Prostate gland (tissue), 2 donors: Measurements from ENCODE around the gene CIRBP.

Source experiments
- POLR2A ChIP-seq: fragments of 450-650 bp; IDR thresholded peaks from one replicate; pipeline ENCODE4 v1.6.1; 2016; ENCODE audit warnings: antibody characterized with exemption, mild to moderate bottlenecking
- POLR2AphosphoS5 ChIP-seq: sonication (generic); formaldehyde crosslinking; IDR thresholded peaks from one replicate; pipeline ENCODE4 v1.6.1; 2017; ENCODE audit warnings: antibody characterized with exemption
- TF ChIP-seq, protein P1 (sequence below), 4 experiments: fragments of 200-600 bp in 2 of 4; fragments of 450-650 bp in 2 of 4; sonication (generic) in 2 of 4; IDR thresholded peaks; 1 replicate in 3 of 4; 2 replicates in 1 of 4; pipeline ENCODE4 v1.5.1; 2016 to 2019; ENCODE audit warnings: antibody characterized with exemption in 4 of 4, mild to moderate bottlenecking in 2 of 4, moderate library complexity in 2 of 4

DNA sequence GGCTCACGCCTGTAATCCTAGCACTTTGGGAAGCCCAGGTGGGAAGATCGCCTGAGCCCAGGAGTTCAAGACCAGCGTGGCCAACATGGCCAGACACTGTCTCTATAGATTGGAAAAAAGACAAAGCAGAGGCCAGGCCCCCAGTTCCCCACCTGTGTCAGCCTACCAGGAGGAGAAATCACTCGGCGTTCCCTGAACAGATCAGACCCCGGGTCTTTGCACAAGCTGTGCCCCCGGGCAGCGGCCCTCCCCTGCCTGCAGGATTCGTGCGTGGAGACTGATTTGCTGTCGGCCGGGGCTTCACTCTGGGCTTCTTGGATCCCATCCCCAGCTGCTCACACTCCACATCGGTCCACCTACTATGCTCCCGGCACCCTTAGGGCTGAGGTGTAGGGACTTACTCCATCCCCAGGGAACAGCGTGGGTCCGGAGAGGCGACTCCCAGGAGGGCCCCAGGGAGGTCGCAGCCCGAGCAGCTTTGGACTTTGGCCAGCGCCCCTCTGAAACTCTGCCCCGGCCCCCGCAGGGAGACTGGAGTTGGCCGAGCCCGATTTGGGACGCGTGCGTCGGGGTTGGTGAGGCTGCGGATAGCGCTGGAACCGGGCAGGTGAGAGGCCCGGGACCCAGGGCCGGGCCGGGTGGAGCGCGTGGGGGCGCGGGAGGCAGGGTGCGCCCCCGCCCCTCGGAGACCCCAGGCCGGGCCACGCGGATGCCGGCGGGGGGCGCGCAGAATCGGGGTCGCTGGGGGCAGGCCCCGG, 16.0 kb downstream of the CIRBP start:
- TF ChIP-seq, protein P1, sequence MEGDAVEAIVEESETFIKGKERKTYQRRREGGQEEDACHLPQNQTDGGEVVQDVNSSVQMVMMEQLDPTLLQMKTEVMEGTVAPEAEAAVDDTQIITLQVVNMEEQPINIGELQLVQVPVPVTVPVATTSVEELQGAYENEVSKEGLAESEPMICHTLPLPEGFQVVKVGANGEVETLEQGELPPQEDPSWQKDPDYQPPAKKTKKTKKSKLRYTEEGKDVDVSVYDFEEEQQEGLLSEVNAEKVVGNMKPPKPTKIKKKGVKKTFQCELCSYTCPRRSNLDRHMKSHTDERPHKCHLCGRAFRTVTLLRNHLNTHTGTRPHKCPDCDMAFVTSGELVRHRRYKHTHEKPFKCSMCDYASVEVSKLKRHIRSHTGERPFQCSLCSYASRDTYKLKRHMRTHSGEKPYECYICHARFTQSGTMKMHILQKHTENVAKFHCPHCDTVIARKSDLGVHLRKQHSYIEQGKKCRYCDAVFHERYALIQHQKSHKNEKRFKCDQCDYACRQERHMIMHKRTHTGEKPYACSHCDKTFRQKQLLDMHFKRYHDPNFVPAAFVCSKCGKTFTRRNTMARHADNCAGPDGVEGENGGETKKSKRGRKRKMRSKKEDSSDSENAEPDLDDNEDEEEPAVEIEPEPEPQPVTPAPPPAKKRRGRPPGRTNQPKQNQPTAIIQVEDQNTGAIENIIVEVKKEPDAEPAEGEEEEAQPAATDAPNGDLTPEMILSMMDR (IDR thresholded peaks at IDR 0.05) = no peak
- no peak for TF ChIP-seq POLR2AphosphoS5
- no peak for TF ChIP-seq POLR2A
